Measurements from ENCODE around the gene MAPK11.
A peak's percentile ranks its signal among the peaks of the same experiment; 100 is the strongest.

Gene MAPK11

GRCh38 chr22:50246242-50247175 lies 23.7 kb downstream of the MAPK11 start:
- no peak for DNase-seq

GRCh38 chr22:50245214-50246072 lies 24.7 kb downstream of the MAPK11 start:
- DNase-seq: no peak

- DNase-seq: peak; percentile 84
Measured at GRCh38 chr22:50244420-50245213, 25.6 kb downstream of the MAPK11 start, which contains the start of gene TUBGCP6. Gene TUBGCP6 (minus strand): TSS chr22:50245023. CDS start chr22:50244459, 564 bp downstream.

GRCh38 chr22:50243685-50244419 lies 26.3 kb downstream of the MAPK11 start:
- DNase-seq: no peak

GRCh38 chr22:50242406-50242949 lies 27.7 kb downstream of the MAPK11 start:
- no peak for DNase-seq

- no peak for DNase-seq
Measured at GRCh38 chr22:50238755-50239154, 31.4 kb downstream of the MAPK11 start.

- no peak for DNase-seq
Measured at GRCh38 chr22:50236731-50237409, 33.3 kb downstream of the MAPK11 start.

GRCh38 chr22:50233223-50233622 lies 37.0 kb downstream of the MAPK11 start:
- no peak for DNase-seq

- no peak for DNase-seq
Measured at GRCh38 chr22:50232481-50233151, 37.6 kb downstream of the MAPK11 start.

- no peak for DNase-seq
Measured at GRCh38 chr22:50229370-50229769, 40.8 kb downstream of the MAPK11 start.

- DNase-seq: no peak
Measured at GRCh38 chr22:50228366-50228765, 41.8 kb downstream of the MAPK11 start.

- DNase-seq: no peak
Measured at GRCh38 chr22:50227579-50228215, 42.5 kb downstream of the MAPK11 start.

GRCh38 chr22:50226875-50227165 lies 43.4 kb downstream of the MAPK11 start:
- DNase-seq: no peak

GRCh38 chr22:50226063-50226874 lies 43.9 kb downstream of the MAPK11 start:
- DNase-seq: no peak

- DNase-seq: no peak
Measured at GRCh38 chr22:50225200-50225969, 44.8 kb downstream of the MAPK11 start.

GRCh38 chr22:50224071-50224470 lies 46.1 kb downstream of the MAPK11 start:
- DNase-seq: no peak

- DNase-seq: no peak
Measured at GRCh38 chr22:50222508-50222907, 47.7 kb downstream of the MAPK11 start.

Measured in NCI-H1105 (cell line).